Suprapubic skin (tissue), 4 donors: ENCODE data around the gene SLC35F1. TPM values are rescaled to one million over a fixed set of nuclear protein-coding genes. Genes with fewer than 3 reads are reported as not detected.

ENCODE experiments used
- DNase-seq, 2 donors: peaks; one replicate each; pipeline ENCODE4 v3.0.0-alpha.2; 2019; ENCODE audit warnings: low spot score in 2 of 2
- H3K27ac ChIP-seq: fragments of 200-600 bp; sonication (generic); one replicate; pipeline ENCODE4 v1.5.1; 2019
- H3K27me3 ChIP-seq: fragments of 200-600 bp; sonication (generic); one replicate; pipeline ENCODE4 v1.5.1; 2019
- H3K36me3 ChIP-seq: fragments of 200-600 bp; sonication (generic); one replicate; pipeline ENCODE4 v1.5.1; 2019
- H3K4me1 ChIP-seq: fragments of 200-600 bp; sonication (generic); one replicate; pipeline ENCODE4 v1.5.1; 2019
- H3K4me3 ChIP-seq: fragments of 200-600 bp; sonication (generic); one replicate; pipeline ENCODE4 v1.5.1; 2019; ENCODE audit warnings: mild to moderate bottlenecking
- H3K9me3 ChIP-seq: fragments of 200-600 bp; sonication (generic); one replicate; pipeline ENCODE4 v1.5.1; 2019
- CTCF ChIP-seq, 2 donors: fragments of 200-600 bp in 1 of 2; fragments of 450-650 bp in 1 of 2; sonication (generic) in 1 of 2; IDR thresholded peaks; one replicate each; pipeline ENCODE4 v1.5.1; 2016 to 2019; ENCODE audit warnings: antibody characterized with exemption in 2 of 2, mild to moderate bottlenecking in 1 of 2, moderate library complexity in 1 of 2
- EP300 ChIP-seq: sonication (generic); formaldehyde crosslinking; IDR thresholded peaks from one replicate; pipeline ENCODE4 v1.6.1; 2017; ENCODE audit warnings: antibody characterized with exemption
- POLR2A ChIP-seq, 2 donors: fragments of 450-650 bp; IDR thresholded peaks; one replicate each; pipeline ENCODE4 v1.6.1; 2017; ENCODE audit warnings: antibody characterized with exemption in 2 of 2, mild to moderate bottlenecking in 2 of 2, moderate library complexity in 2 of 2
- POLR2AphosphoS5 ChIP-seq, 3 donors: sonication (generic); formaldehyde crosslinking; IDR thresholded peaks; one replicate each; pipeline ENCODE4 v1.6.1; 2017; ENCODE audit warnings: antibody characterized with exemption in 3 of 3
- WGBS: methylation state at CpG from one replicate; pipeline ENCODE4 v1.1.5; 2018; 5-methylcytosine and 5-hydroxymethylcytosine counted together
- total RNA-seq, 4 donors: library from RNA; depleted of rRNA; stranded (reverse); fragments of >200 nt; gene quantifications; one replicate each; pipeline ENCODE4 v1.1.0, GENCODE V29; 2016

SLC35F1 gene
- total RNA-seq, 4 donors from 2014 or later = 0.34 to 1.1 (median 0.95) TPM

GRCh38 chr6:117971637-117972036 is 64.6 kb downstream of the SLC35F1 start:
- Histone ChIP-seq H3K27me3 (no peaks in the 10 kb centered on the region), H3K4me1 (no peaks in the 10 kb centered on the region), H3K27ac (no peak overlapping the region), H3K9me3 (no peaks in the 10 kb centered on the region), H3K36me3 (no peaks in the 10 kb centered on the region), H3K4me3 (no peak overlapping the region)
- no peak for TF ChIP-seq EP300
- no peak for TF ChIP-seq CTCF (IDR thresholded peaks at IDR 0.05)
- no peak for TF ChIP-seq POLR2A (IDR thresholded peaks at IDR 0.05)
- no peak for DNase-seq

DNA sequence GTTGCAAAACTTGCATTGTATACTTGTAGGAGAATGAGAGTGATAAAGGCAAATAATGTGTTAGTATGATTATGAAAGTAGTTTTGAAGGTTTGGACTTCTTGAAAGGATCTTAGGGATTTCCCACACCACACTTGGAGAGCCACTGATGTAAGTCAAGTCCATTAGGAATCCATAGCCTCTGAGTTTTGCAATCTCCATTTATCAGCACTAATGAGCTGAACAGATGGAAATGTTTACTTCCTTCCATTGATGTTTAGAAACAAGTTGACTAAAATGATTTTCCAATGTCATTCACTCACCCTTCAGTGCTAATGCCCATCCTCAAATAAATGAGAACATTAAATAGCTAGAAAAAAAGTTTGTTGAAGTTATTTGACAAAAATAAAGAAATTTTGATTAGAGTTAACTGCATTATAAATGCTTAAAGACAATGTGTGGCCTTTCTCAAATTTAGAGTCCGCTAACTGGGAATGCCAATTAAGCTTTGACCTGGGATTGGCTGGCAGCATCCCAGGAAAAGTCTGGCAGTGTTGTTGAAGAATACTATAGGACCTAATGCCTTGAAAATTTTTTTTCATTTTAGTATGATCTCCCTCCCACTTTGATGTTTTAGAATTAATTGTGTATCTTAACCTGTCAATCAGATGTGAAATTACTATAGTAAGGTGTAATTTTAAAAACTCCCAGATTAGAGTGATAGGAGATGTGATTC is 68.0 kb downstream of the SLC35F1 start:
- Histone ChIP-seq H3K27ac (no peak overlapping the region), H3K36me3 (no peaks in the 10 kb centered on the region), H3K9me3 (no peaks in the 10 kb centered on the region), H3K27me3 (no peaks in the 10 kb centered on the region), H3K4me1 (no peaks in the 10 kb centered on the region), H3K4me3 (no peak overlapping the region)
- no peak for TF ChIP-seq CTCF (IDR thresholded peaks at IDR 0.05)
- no peak for TF ChIP-seq POLR2A (IDR thresholded peaks at IDR 0.05)
- TF ChIP-seq POLR2AphosphoS5 (IDR thresholded peaks at IDR 0.05) = no peak
- no peak for TF ChIP-seq EP300
- 88% methylated on average over 1 of the region's 1 CpG for WGBS
- DNase-seq = no peak

- Histone ChIP-seq H3K4me3 (no peak overlapping the region), H3K9me3 (no peaks in the 10 kb centered on the region), H3K27ac (no peak overlapping the region), H3K27me3 (no peaks in the 10 kb centered on the region), H3K4me1 (no peaks in the 10 kb centered on the region), H3K36me3 (no peaks in the 10 kb centered on the region)
- DNase-seq = no peak
- TF ChIP-seq CTCF (IDR thresholded peaks at IDR 0.05) (peak in 1 of 2 donors; percentile 23), POLR2AphosphoS5 (IDR thresholded peaks at IDR 0.05) (no peak)
- WGBS = 9% methylated on average over 2 of the region's 2 CpGs
Measured at GRCh38 chr6:117976030-117976651, 69.1 kb downstream of the SLC35F1 start.

DNA sequence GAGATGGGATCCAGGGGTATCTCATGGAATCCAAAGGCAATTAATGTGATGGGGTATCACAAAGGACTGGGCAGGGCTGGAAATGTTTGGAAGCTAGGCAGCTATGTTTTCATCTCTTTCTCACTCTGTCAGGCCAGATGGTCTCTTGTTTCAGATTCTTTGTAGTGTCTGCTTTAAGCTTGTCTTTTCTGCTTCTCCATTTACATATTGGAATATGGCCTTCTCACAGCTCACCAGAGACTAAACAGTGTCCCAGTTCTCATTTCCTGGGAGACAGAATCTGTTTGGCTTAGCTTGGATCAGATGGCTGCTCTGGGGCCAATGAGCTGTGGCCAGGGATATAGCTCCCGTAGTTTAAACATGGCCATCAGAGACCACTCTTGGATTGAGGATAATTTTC is 78.9 kb downstream of the SLC35F1 start:
- Histone ChIP-seq H3K9me3 (no peaks in the 10 kb centered on the region), H3K36me3 (no peaks in the 10 kb centered on the region), H3K4me3 (no peak overlapping the region), H3K27ac (no peak overlapping the region), H3K4me1 (no peaks in the 10 kb centered on the region), H3K27me3 (no peaks in the 10 kb centered on the region)
- TF ChIP-seq POLR2AphosphoS5 (IDR thresholded peaks at IDR 0.05) = no peak
- no peak for DNase-seq
- WGBS = 76% methylated on average over 1 of the region's 1 CpG

GRCh38 chr6:117986396-117986795 is 79.3 kb downstream of the SLC35F1 start:
- Histone ChIP-seq H3K9me3 (no peaks in the 10 kb centered on the region), H3K36me3 (no peaks in the 10 kb centered on the region), H3K27me3 (no peaks in the 10 kb centered on the region), H3K4me1 (no peaks in the 10 kb centered on the region), H3K4me3 (no peak overlapping the region), H3K27ac (no peak overlapping the region)
- TF ChIP-seq EP300 = no peak
- TF ChIP-seq CTCF (IDR thresholded peaks at IDR 0.05) = no peak
- no peak for TF ChIP-seq POLR2A (IDR thresholded peaks at IDR 0.05)
- no peak for TF ChIP-seq POLR2AphosphoS5 (IDR thresholded peaks at IDR 0.05)
- 67% methylated on average over 4 of the region's 4 CpGs for WGBS
- no peak for DNase-seq
